Lower lobe of right lung (tissue), 2 donors: Measurements from ENCODE around the gene RUFY1. TPM values are rescaled to one million over a fixed set of nuclear protein-coding genes. Genes with fewer than 3 reads are reported as not detected.
"Not testable (repeated sequence)": the region's sequence is repeated elsewhere in the genome, so short reads cannot be mapped to it uniquely, and the experiment has no call there.

Experiments
- ATAC-seq, 2 donors: fragments of 200-7000 bp; cut with Tn5 transposase; one replicate each; pipeline ENCODE4 v1.9.1; 2020 to 2022; ENCODE audit warnings: mild to moderate bottlenecking in 2 of 2, moderate library complexity in 2 of 2
- DNase-seq: peaks from one replicate; pipeline ENCODE4 v3.0.0-alpha.2; 2020
- H3K27ac ChIP-seq: fragments of 200-600 bp; one replicate; pipeline ENCODE4 v1.8.0; 2022
- H3K27me3 ChIP-seq: fragments of 200-600 bp; one replicate; pipeline ENCODE4 v1.8.0; 2022; ENCODE audit warnings: low read depth
- H3K36me3 ChIP-seq: fragments of 200-600 bp; one replicate; pipeline ENCODE4 v1.8.0; 2022; ENCODE audit warnings: mild to moderate bottlenecking
- H3K4me1 ChIP-seq: fragments of 200-600 bp; one replicate; pipeline ENCODE4 v1.8.0; 2022
- H3K4me3 ChIP-seq: fragments of 200-600 bp; one replicate; pipeline ENCODE4 v1.8.0; 2022; ENCODE audit warnings: mild to moderate bottlenecking
- H3K9me3 ChIP-seq: fragments of 200-600 bp; one replicate; pipeline ENCODE4 v1.8.0; 2022
- CTCF ChIP-seq: fragments of 200-600 bp; IDR thresholded peaks from one replicate; pipeline ENCODE4 v1.8.0; 2022; ENCODE audit warnings: antibody characterized with exemption, mild to moderate bottlenecking
- intact Hi-C: fragments of 100-400 bp; cut with DNase I; formaldehyde crosslinking; loops from one replicate; pipeline ENCODE4 v1.11.0; 2022
- total RNA-seq: library from RNA; stranded (reverse); fragmentation: NEBNext Ultra II Directional; extraction: Animal tissue kit (Norgen Biotek cat#: 25700); gene quantifications from one replicate; pipeline ENCODE4 v1.2.1, GENCODE V29; 2021
- donor health status: DM: no; HTN: yes; CAD: no; lungs with severe emphysema.

Gene RUFY1
- total RNA-seq, 1 donor from 2014 or later, result 58.8 TPM

DNA sequence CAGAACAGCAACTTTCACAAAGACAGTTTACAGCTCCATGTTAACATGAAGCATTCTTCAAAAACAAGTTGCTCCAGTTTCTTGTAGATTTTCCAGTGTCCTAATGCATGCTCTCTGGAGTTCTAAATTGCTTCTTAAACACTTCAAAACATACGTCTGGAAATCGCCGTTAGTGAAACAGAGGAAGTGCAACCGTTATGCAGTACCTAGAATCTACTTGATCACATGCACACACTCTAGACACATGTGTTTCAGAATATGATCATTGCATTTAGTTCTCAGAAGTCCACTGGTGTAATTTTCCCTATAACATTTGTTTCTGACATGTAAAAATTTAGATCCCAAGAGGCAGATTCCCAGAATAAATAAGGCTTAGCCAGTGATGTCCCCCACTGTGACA lies 41.1 kb upstream of the RUFY1 start:
- Histone ChIP-seq H3K27ac (no peak overlapping the region), H3K27me3 (no peaks in the 10 kb centered on the region), H3K9me3 (no peaks in the 10 kb centered on the region), H3K36me3 (no peaks in the 10 kb centered on the region), H3K4me3 (no peak overlapping the region), H3K4me1 (no peaks in the 10 kb centered on the region)
- intact Hi-C loops, result no loop called here
- no peak for TF ChIP-seq CTCF
- no peak for DNase-seq
- no peak for ATAC-seq

DNA sequence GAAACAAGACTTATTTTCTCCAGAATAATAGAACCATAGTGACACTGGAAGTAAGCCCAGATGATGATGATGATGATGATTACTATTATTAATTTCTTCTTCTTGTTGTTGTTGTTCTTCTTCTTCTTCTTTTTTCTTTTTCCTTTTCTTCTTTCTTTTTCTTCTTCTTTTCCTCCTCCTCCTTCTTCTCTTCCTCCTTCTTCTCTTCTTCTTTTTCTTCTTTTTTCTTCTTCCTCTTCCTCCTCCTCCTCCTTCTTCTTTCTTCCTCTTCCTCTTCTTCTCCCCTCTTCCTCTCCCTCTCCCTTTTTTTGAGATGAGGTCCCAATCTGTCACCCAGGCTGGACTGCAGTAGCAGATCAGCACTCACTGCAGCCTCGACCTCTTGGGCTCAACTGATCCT lies 40.5 kb upstream of the RUFY1 start:
- H3K27ac ChIP-seq, result no peak overlapping the region
- ATAC-seq (no peak), DNase-seq (no peak)
- intact Hi-C loops, result no loop called here
- TF ChIP-seq CTCF, result no peak
- H3K4me3 ChIP-seq, result no peak overlapping the region
- no peaks in the 10 kb centered on the region for H3K9me3 ChIP-seq
- no peaks in the 10 kb centered on the region for H3K27me3 ChIP-seq
- H3K36me3 ChIP-seq, result no peaks in the 10 kb centered on the region
- H3K4me1 ChIP-seq, result no peaks in the 10 kb centered on the region

DNA sequence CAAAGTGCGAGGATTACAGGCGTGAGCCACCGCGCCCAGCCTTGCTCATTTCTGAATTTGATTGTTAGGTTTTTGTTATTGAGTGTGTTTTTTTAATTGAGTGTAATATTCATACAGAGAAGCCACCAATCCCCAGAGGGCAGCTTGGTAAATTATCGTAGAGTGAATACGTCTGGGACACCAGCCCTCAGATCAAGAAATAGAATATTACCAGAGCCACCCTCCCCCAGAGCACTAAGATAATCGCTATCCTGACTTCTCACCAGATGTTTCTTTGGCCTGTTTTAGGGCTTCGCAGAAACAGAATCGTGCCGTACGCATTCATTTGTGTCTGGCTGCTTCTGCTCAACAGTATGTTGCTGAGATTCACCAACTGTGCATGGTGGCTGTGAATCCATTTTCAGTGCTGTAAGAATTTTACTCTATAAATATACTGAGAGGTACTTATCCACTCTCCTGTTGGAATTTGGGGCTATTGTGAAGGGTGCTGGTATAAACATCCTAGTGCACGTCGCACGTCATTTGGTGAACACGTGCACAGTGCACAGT lies 37.8 kb upstream of the RUFY1 start:
- Histone ChIP-seq H3K27me3 (peaks cover 4% of the 10 kb centered on the region), H3K4me1 (no peaks in the 10 kb centered on the region), H3K27ac (no peak overlapping the region), H3K9me3 (no peaks in the 10 kb centered on the region), H3K36me3 (no peaks in the 10 kb centered on the region), H3K4me3 (no peak overlapping the region)
- no peak for TF ChIP-seq CTCF
- ATAC-seq, result no peak
- intact Hi-C loops, result no loop called here
- DNase-seq, result no peak

- H3K27ac ChIP-seq, DNase-seq, H3K4me3 ChIP-seq, intact Hi-C loops, H3K4me1 ChIP-seq, ATAC-seq, H3K36me3 ChIP-seq, H3K27me3 ChIP-seq, H3K9me3 ChIP-seq: not testable (repeated sequence)
Observed at GRCh38 chr5:179515501-179515900, 34.9 kb upstream of the RUFY1 start.

GRCh38 chr5:179516221-179516620 lies 34.1 kb upstream of the RUFY1 start:
- intact Hi-C loops, result no loop called here
- DNase-seq, result no peak

DNA sequence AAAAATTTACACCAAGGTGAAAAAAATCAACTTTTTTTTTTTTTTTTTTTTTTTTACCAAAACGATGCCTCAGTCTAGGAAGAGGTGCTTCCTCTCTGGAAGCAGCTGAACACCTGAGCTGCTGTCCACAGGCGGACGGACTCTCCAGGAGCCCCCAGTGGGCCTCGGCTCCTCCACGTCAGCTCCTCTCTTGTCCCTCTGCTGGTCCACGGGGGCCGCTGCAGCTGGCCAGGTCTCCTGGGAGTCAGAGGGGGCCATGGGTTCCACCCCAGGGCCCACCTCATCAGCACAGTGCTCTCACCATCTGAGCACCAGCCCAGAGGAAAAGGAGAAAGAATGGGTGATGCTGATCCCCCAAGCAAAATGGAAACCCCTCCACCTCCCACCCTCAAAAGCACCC lies 32.6 kb upstream of the RUFY1 start:
- intact Hi-C loops, result not testable (repeated sequence)

More at GRCh38 chr5:179516221-179516620, 34.1 kb upstream of the RUFY1 start:
- no peaks in the 10 kb centered on the region for H3K4me1 ChIP-seq
- no peak for TF ChIP-seq CTCF
- ATAC-seq, result no peak
- peaks cover 4% of the 10 kb centered on the region for H3K27me3 ChIP-seq
- H3K36me3 ChIP-seq, result no peaks in the 10 kb centered on the region
- no peaks in the 10 kb centered on the region for H3K9me3 ChIP-seq
- no peak overlapping the region for H3K27ac ChIP-seq
- H3K4me3 ChIP-seq, result no peak overlapping the region

GRCh38 chr5:179518369-179518768 lies 32.0 kb upstream of the RUFY1 start:
- ATAC-seq, result peak in 1 of 2 donors; percentile 25
- DNase-seq, intact Hi-C loops: not testable (repeated sequence)

More for the DNA sequence above, 32.6 kb upstream of the RUFY1 start:
- H3K4me3 ChIP-seq, H3K27ac ChIP-seq, H3K9me3 ChIP-seq, H3K36me3 ChIP-seq, H3K27me3 ChIP-seq, H3K4me1 ChIP-seq, DNase-seq: not testable (repeated sequence)
- peak in 1 of 2 donors; percentile 32 for ATAC-seq

DNA sequence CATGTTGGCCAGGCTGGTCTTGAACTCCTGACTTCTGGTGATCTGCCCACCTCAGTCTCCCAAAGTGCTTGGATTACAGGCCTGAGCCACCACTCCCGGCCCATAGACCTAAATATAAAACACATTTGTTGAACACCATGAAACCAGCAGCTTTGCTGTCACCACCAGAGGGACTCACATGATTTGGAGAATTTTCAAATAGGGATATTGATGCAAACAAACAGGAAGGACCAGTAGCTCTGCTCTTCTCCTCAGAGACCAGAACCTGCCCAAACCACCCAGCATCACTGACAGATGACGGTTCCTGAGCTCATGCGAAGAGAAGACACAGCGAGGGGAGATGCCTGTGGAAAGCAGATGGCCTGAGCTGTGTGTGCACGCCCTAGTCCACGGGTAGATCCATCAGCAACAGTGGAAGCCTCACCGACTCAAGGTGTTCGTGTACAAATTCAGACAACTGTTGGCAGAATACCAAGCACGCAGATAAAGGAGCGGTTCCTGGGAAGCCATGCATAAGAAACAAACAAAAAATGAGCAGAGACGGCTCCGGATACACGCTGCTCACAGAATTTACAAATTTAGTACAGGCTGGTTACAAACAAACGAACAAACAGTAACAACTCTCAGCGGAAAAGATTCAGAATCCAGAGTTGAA lies 30.8 kb upstream of the RUFY1 start:
- DNase-seq, H3K27ac ChIP-seq, H3K4me3 ChIP-seq, H3K27me3 ChIP-seq, ATAC-seq, H3K4me1 ChIP-seq, H3K9me3 ChIP-seq, intact Hi-C loops, H3K36me3 ChIP-seq: not testable (repeated sequence)

More at GRCh38 chr5:179518369-179518768, 32.0 kb upstream of the RUFY1 start:
- not testable (repeated sequence) for H3K27me3 ChIP-seq, H3K4me1 ChIP-seq, H3K4me3 ChIP-seq, H3K27ac ChIP-seq, H3K36me3 ChIP-seq, H3K9me3 ChIP-seq

DNA sequence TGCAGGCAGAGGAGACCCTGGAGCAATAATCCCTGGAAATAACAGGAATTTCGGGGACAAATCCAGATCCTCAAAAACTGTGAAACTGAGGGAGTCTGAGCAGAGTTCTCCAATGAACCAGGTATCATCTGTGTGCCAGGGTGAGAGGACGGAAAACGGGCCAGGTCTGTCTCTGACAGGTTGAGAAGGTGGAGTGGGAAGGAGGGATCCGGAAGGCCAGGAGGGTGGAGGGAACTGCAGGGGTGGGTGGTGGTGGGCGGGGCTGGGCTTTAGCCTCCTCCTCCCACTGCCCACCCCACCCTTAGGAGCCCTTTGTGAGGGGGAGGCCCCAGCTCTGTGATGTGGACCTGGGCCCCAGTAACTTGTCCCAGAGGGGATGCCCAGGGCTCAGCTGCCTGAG lies 28.2 kb upstream of the RUFY1 start:
- H3K36me3 ChIP-seq, DNase-seq, H3K9me3 ChIP-seq, intact Hi-C loops, H3K27me3 ChIP-seq, H3K27ac ChIP-seq, H3K4me1 ChIP-seq, H3K4me3 ChIP-seq, ATAC-seq: not testable (repeated sequence)
